Activated naive CD4-positive, alpha-beta T cell treated with anti-CD3 and anti-CD28 coated beads for 36 hours (primary cell): Measurements from ENCODE around the gene HPS1. TPM values are rescaled to one million over a fixed set of nuclear protein-coding genes. Genes with fewer than 3 reads are reported as not detected.

Experiments used
- CTCF ChIA-PET: fragments of 350-600 bp; sonication (Branson Sonifier 250); formaldehyde crosslinking; loops from one replicate; lab custom pipeline; 2021; ENCODE audit warnings: antibody characterized with exemption; lab: Charles Lee
- DNase-seq: peaks from one replicate; pipeline ENCODE4 v3.0.0-alpha.2; 2020
- H3K27ac Mint-ChIP-seq: one replicate; pipeline ENCODE4 v1.8.0; 2021; ENCODE audit warnings: mild to moderate bottlenecking, mixed read lengths
- H3K27me3 Mint-ChIP-seq: one replicate; pipeline ENCODE4 v1.8.0; 2021; ENCODE audit warnings: low read depth, mixed read lengths
- H3K36me3 Mint-ChIP-seq: one replicate; pipeline ENCODE4 v1.8.0; 2021; ENCODE audit warnings: low read depth, mixed read lengths
- H3K4me1 Mint-ChIP-seq: one replicate; pipeline ENCODE4 v1.8.0; 2021; ENCODE audit warnings: low read depth, mixed read lengths
- H3K4me3 Mint-ChIP-seq: one replicate; pipeline ENCODE4 v1.8.0; 2021; ENCODE audit warnings: mild to moderate bottlenecking, moderate library complexity, mixed read lengths
- H3K9me3 Mint-ChIP-seq: one replicate; pipeline ENCODE4 v1.8.0; 2021; ENCODE audit warnings: mixed read lengths
- intact Hi-C: fragments of 100-400 bp; cut with micrococcal nuclease; formaldehyde crosslinking; loops from one replicate; pipeline ENCODE4 v1.15.1; 2023
- total RNA-seq, 2 experiments: library from RNA; stranded (reverse); gene quantifications; one replicate each; pipeline ENCODE4 v1.2.3, GENCODE V29; 2021

Gene HPS1
- total RNA-seq, 2 experiments from 2014 or later, result 28.1 to 31.0 TPM

DNA sequence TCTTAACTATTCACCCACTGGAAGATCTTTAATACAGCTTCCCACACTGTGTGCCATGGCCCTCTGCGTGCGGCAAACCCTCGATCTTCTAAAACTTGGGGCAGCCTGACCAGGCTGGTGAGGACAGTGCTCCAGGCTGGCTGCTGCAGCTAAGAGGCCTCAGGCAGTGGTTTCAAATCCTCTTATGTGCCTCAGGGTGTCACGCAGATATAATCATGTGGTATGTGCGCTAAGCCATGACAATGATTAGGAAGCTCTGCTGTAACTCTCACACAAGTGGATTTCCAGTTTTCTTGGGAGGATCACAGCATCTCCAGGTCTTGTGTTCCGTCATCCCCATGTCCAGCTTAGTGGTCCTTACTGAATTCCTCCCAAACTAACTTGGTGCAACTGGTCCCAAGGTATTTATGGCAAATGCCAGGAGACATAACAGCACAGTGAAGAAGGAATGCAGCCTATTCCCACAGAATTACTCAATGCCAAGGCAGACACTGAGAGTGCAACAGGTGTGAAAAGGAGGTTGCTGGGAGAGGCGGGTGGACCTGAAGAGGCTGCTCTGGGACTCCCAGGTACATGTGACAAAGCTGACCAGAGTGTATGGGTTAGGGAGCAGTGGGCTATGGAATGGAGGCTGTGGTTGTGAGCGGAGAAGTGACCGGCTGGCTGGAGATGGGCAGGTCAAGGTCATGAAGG, 2.3 kb downstream of the HPS1 start:
- Mint-ChIP-seq H3K4me3 (peak overlapping the region; percentile 37), H3K36me3 (peaks cover 37% of the 10 kb centered on the region), H3K27ac (no peak overlapping the region), H3K27me3 (no peaks in the 10 kb centered on the region), H3K4me1 (peaks cover 50% of the 10 kb centered on the region), H3K9me3 (no peaks in the 10 kb centered on the region)
- CTCF ChIA-PET, result interaction anchor here (0.6 to 2.9 kb wide), 2 partner anchors 19 to 30 kb away, joined by 6 to 15 read pairs; no protein-coding TSS in a partner anchor
- intact Hi-C loops, result loop anchor here (5.0 to 10.0 kb wide), 2 partner anchors 1170 to 1288 kb away; partner anchors contain the start of genes COX15 and CUTC
- DNase-seq, result no peak

DNA sequence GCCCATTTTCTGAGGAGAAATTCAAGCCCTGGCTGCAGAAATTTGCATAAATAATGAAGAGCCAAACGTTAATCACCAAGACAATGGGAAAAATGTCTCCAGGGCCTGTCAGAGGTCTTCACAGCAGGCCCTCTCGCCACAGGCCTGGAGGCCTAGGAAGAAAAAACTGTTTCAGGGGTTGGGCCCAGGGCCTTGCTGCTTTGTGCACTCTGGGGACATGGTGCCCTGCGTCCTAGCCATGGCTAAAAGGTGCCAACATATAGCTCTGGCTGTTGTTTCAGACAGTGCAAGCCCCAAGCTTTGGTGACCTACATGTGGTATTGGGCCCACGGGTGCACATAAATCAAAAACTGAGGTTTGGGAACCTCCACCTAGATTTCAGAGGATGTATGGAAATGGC, 8.0 kb downstream of the HPS1 start:
- no peak overlapping the region for H3K27ac Mint-ChIP-seq
- intact Hi-C loops, result no loop called here
- no peaks in the 10 kb centered on the region for H3K9me3 Mint-ChIP-seq
- peaks cover 32% of the 10 kb centered on the region for H3K4me1 Mint-ChIP-seq
- no peaks in the 10 kb centered on the region for H3K27me3 Mint-ChIP-seq
- DNase-seq, result no peak
- peaks cover 60% of the 10 kb centered on the region for H3K36me3 Mint-ChIP-seq
- no peak overlapping the region for H3K4me3 Mint-ChIP-seq
- CTCF ChIA-PET, result interaction anchor here (1.1 kb wide), 1 partner anchor 13 kb away, joined by 6 read pairs; no protein-coding TSS in a partner anchor

DNA sequence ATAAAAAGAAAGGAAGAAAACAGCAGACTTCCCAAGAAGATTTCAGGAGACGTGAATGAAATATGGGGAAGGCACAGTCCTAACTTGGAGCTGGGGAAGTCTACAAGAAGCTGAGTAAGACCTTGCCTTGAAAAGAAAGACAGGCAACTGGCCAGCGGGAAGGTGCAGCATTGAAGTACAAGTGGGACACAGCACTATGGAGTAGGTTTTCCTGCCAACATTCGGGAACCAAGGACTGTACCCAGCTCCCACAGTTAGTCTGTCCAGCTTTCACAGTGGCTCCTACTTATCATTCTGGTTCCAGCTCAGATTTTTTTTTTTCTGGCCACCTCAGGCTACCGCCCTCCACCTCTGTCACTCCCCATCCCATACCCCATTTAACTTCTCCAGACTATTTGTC, 10.0 kb downstream of the HPS1 start:
- peaks cover 62% of the 10 kb centered on the region for H3K36me3 Mint-ChIP-seq
- no peak overlapping the region for H3K4me3 Mint-ChIP-seq
- H3K9me3 Mint-ChIP-seq, result no peaks in the 10 kb centered on the region
- DNase-seq, result no peak
- H3K27me3 Mint-ChIP-seq, result no peaks in the 10 kb centered on the region
- H3K27ac Mint-ChIP-seq, result no peak overlapping the region
- peaks cover 18% of the 10 kb centered on the region for H3K4me1 Mint-ChIP-seq
- CTCF ChIA-PET, result interaction anchor here (2.6 kb wide), 1 partner anchor 11 kb away, joined by 22 read pairs; no protein-coding TSS in a partner anchor
- intact Hi-C loops, result no loop called here

DNA sequence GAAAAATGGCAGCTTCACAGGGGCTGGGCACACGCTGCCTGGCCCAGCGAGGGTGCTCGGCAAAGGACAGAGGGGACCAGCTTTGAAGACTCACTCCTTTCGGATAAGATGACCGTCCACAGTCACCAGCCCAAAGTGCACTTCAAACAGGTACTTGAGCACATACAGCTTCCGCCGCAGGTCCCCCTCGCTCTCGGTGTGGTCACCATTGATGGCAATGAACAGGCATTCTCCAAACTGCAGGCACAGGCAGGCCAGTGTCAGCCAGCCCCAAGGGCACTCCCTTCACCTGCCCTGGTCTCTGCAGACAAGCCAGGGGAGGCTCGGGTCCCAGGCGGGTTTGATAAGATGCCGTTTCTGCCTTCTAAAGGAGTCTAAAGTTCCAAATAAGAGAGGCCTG, 11.6 kb downstream of the HPS1 start:
- no peak overlapping the region for H3K27ac Mint-ChIP-seq
- no peaks in the 10 kb centered on the region for H3K27me3 Mint-ChIP-seq
- H3K4me1 Mint-ChIP-seq, result peaks cover 8% of the 10 kb centered on the region

DNA sequence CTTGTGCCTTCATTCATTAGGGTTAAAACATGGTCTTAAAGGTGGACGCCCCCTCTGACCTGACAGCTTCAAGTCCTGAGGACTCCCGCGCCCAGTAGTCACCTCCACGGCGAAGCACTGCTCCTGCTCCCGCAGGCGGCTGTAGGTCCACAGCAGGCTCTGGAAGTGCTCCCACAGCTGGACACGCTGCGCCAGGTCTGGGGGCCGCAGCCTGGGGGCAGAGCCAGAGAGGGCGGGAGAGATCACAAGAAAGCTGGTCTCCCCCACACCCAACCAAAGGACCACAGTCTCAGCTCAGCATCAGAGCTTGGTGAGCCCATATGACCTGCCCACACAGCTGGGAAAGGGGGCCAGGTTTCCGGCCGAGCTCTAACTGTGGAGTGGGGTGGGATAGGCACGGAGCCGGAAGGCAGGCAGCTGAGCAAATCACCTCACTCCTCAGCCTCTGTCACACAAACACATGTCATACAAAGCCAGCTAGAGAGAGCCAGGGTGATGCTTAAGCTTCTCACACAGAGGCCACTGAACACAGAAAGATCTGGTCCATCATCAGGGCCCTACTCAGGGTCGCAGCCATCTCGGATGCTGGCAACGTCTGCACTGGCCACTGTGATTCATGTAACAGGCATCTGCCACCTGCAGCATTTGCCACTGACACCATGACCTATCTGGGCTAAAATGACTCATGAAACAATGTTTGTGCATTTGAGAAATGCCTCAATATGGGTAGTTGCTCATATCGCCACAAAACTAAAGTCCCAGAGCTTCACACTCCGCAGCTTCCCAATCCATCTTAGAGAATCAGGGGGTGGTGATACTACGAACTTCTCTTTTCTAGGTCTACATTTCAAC, 12.6 kb downstream of the HPS1 start:
- Mint-ChIP-seq H3K36me3 (peaks cover 56% of the 10 kb centered on the region), H3K27me3 (no peaks in the 10 kb centered on the region), H3K4me3 (no peak overlapping the region), H3K4me1 (peaks cover 8% of the 10 kb centered on the region), H3K9me3 (no peaks in the 10 kb centered on the region), H3K27ac (no peak overlapping the region)
- CTCF ChIA-PET, result interaction anchor here (0.6 kb wide), 1 partner anchor 251 kb away, joined by 3 read pairs; no protein-coding TSS in a partner anchor
- no peak for DNase-seq
- intact Hi-C loops, result no loop called here

More for the DNA sequence above, 11.6 kb downstream of the HPS1 start:
- intact Hi-C loops, result no loop called here
- no peak overlapping the region for H3K4me3 Mint-ChIP-seq
- CTCF ChIA-PET, result interaction anchor here (0.7 to 2.6 kb wide), 2 partner anchors 10 to 29 kb away, joined by 3 to 22 read pairs; no protein-coding TSS in a partner anchor
- H3K36me3 Mint-ChIP-seq, result peaks cover 64% of the 10 kb centered on the region
- DNase-seq, result no peak
- no peaks in the 10 kb centered on the region for H3K9me3 Mint-ChIP-seq

DNA sequence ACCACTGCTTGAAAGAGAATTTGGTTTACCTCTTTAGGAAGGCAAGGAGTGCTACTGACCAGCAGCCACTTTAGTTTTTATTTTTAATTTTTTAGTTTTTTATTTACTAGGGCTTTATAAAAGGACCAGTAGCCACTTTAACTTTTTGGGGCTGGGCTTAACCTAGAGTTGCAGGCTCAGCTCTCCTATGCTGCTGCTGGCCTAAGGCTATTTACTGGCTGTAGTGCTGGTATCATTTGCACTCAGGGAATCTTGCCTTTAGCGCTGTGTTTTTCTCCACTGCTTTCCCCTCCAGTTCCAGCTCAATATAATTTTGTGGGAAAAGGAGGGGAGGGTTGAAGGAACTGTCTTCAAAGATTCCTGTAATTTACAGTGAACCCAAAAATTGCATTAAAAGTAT, 13.4 kb downstream of the HPS1 start:
- H3K9me3 Mint-ChIP-seq, result no peaks in the 10 kb centered on the region
- H3K27me3 Mint-ChIP-seq, result no peaks in the 10 kb centered on the region
- intact Hi-C loops, result no loop called here
- H3K36me3 Mint-ChIP-seq, result peaks cover 54% of the 10 kb centered on the region
- CTCF ChIA-PET, result no interaction called here
- H3K27ac Mint-ChIP-seq, result no peak overlapping the region
- peaks cover 6% of the 10 kb centered on the region for H3K4me1 Mint-ChIP-seq
- DNase-seq, result no peak
- H3K4me3 Mint-ChIP-seq, result no peak overlapping the region

DNA sequence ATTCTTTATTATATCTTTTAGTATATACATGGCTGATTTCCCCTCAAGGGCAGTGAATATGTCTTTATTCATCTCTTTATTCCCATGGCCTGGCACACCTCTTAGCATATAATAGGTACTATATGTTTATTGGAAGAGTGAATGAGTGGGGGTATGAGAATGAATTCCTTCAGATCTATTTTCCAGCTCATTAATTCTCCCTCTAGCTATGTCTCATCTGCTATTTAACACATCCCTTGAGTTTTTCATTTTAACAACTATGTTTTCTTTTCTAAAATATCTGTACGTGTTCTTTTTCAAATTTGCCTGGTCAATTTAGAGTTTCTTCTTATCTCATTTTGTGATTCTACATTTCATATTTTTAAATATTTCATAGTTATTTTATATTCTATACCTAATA, 14.4 kb downstream of the HPS1 start:
- H3K27ac Mint-ChIP-seq, result no peak overlapping the region
- intact Hi-C loops, result no loop called here
- no peaks in the 10 kb centered on the region for H3K9me3 Mint-ChIP-seq
- no peak overlapping the region for H3K4me3 Mint-ChIP-seq
- H3K4me1 Mint-ChIP-seq, result no peaks in the 10 kb centered on the region
- no peak for DNase-seq
- CTCF ChIA-PET, result no interaction called here
- H3K36me3 Mint-ChIP-seq, result peaks cover 48% of the 10 kb centered on the region
- H3K27me3 Mint-ChIP-seq, result no peaks in the 10 kb centered on the region

DNA sequence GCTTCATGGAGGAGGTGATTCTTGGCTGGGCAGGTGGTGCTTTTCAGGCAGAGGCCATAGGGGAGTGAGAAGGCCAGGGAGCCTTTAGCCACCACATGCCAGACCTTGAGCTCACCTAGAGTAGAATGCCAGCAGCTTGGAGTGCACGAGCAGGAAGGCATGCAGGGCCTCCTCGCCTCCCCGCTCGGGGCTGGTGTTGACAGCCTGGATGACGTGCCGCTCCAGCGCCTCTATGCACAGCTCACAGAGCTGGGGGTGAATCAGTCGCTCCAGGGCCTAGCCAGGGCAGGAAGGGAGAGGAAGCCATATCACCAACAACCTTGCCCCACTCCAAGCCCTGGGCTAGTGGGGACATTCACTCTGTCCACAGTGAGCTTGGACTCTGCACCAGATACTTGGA, 15.7 kb downstream of the HPS1 start:
- intact Hi-C loops, result no loop called here
- CTCF ChIA-PET, result no interaction called here
- Mint-ChIP-seq H3K9me3 (no peaks in the 10 kb centered on the region), H3K4me3 (no peak overlapping the region), H3K4me1 (no peaks in the 10 kb centered on the region), H3K36me3 (peaks cover 45% of the 10 kb centered on the region), H3K27ac (no peak overlapping the region), H3K27me3 (no peaks in the 10 kb centered on the region)
- no peak for DNase-seq

DNA sequence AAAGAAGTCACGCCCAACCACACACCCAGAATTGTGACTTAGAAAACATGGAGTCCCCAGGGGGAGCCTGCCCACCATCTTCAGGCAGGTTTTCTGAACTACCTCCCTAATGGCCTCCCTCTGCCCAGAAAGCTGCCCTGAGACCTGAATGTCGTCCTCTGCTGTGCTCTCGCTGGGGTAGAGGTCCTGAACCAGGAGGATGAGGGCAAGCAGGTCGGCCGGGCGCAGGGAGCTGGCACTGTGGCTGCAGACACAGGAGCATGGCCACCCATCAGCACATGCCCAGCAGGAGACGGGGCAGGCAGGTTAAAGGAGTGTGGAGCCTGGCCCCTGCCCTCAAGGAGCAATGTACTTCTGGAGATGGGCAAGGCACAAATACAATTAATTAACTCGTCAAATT, 16.3 kb downstream of the HPS1 start:
- DNase-seq, result no peak
- no peak overlapping the region for H3K27ac Mint-ChIP-seq
- CTCF ChIA-PET, result interaction anchor here (1.6 kb wide), 1 partner anchor 37 kb away, joined by 3 read pairs; no protein-coding TSS in a partner anchor

DNA sequence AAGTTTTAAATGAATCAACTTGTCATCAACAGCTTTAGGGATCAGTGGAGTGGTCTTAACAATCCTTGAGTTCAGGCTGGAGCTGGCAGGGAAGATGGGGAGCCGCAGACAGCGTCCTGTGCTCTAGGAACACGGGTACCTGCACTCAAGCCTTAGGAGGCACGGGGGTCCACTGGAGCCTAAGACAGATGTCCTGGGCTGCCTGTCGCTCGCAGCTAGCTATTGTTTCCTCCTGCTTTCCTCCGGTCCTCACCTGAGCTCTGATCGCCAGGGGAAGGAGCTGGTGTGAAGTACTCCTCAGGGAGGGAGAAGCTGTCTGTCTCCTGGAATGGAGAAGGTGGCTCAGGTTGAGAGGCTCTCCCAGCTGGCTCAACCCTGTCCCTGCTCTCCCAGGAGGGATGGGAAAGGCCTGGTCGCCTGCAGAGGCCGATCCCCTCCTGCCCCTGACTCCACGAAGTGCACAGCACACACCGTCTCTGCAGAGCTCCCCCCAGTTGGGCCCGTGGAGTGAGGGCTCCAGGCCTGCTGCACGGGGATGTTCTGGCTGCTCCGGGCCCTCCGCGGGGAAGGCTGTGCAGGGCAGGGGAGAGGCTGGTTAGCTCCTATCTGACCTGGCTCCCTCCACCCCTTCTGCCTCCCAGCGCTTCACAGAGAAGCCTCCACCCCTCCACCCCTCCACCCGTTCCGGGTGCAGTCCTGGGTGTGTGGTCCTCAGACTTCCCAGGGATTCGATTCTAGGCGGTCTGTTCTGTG, 17.2 kb downstream of the HPS1 start:
- Mint-ChIP-seq H3K9me3 (no peaks in the 10 kb centered on the region), H3K4me1 (no peaks in the 10 kb centered on the region), H3K27me3 (no peaks in the 10 kb centered on the region), H3K4me3 (no peak overlapping the region), H3K27ac (no peak overlapping the region), H3K36me3 (peaks cover 32% of the 10 kb centered on the region)
- DNase-seq, result no peak
- intact Hi-C loops, result no loop called here
- CTCF ChIA-PET, result interaction anchor here (1.3 to 1.6 kb wide), 2 partner anchors 13 to 38 kb away, joined by 3 read pairs; no protein-coding TSS in a partner anchor

More for the DNA sequence above, 16.3 kb downstream of the HPS1 start:
- peaks cover 40% of the 10 kb centered on the region for H3K36me3 Mint-ChIP-seq
- no peaks in the 10 kb centered on the region for H3K9me3 Mint-ChIP-seq
- H3K27me3 Mint-ChIP-seq, result no peaks in the 10 kb centered on the region
- intact Hi-C loops, result no loop called here
- H3K4me1 Mint-ChIP-seq, result no peaks in the 10 kb centered on the region
- no peak overlapping the region for H3K4me3 Mint-ChIP-seq

DNA sequence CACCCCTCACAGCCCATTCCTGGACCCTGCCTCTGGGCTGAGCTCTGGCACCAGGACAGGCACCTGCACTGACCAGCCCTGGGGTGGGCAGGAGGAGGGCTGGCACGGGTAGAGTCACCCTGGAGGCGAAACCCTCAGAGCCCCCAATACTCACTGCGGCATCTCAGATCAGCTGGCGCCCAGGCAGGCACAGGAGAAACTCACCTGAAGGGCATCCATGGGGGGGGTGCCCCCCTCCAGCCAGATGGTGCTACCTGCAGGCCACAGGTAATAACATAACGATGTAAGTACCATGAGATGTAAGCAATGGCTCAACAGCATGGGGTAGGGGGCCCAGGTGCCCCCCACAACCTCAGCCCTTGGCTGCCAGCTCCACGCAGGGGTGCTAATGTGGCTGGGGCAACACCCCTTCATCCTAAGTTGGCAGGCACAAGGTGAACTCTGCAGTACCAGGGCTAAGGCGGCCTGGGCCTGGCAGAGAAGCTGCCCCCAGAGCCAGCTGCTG, 19.7 kb downstream of the HPS1 start:
- Mint-ChIP-seq H3K27me3 (no peaks in the 10 kb centered on the region), H3K4me3 (no peak overlapping the region), H3K36me3 (peaks cover 16% of the 10 kb centered on the region), H3K4me1 (no peaks in the 10 kb centered on the region), H3K9me3 (no peaks in the 10 kb centered on the region), H3K27ac (no peak overlapping the region)
- CTCF ChIA-PET, result interaction anchor here (0.6 to 0.7 kb wide), 3 partner anchors 41 to 164 kb away, joined by 3 to 4 read pairs (median 4); no protein-coding TSS in a partner anchor
- DNase-seq, result no peak
- intact Hi-C loops, result no loop called here
